Measurements from ENCODE around the gene SYNE1.

The SYNE1 gene

GRCh38 chr6:152420696-152421095 lies 216.5 kb downstream of the SYNE1 start:
- no peak for DNase-seq

DNA sequence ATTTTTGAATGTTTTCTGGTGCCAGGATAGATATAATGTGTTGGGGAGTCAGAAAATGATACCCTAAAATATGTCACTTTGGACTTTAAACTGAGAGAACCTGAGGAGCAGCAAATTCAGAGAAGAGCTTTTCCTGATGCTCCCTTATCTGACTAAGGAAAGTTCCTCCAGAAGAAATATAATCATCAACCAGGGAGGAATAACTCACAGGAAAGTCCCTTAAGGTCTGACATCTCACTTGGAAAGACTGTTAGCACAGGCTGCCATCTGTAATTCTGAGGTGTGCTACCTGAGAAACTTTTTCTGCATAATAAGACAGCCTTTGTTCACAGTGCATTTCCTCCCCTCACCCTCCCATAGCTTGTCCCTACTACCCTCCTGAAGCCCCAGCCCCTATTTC lies 218.6 kb downstream of the SYNE1 start:
- no peak for DNase-seq

GRCh38 chr6:152416652-152417051 lies 220.5 kb downstream of the SYNE1 start:
- no peak for DNase-seq

DNA sequence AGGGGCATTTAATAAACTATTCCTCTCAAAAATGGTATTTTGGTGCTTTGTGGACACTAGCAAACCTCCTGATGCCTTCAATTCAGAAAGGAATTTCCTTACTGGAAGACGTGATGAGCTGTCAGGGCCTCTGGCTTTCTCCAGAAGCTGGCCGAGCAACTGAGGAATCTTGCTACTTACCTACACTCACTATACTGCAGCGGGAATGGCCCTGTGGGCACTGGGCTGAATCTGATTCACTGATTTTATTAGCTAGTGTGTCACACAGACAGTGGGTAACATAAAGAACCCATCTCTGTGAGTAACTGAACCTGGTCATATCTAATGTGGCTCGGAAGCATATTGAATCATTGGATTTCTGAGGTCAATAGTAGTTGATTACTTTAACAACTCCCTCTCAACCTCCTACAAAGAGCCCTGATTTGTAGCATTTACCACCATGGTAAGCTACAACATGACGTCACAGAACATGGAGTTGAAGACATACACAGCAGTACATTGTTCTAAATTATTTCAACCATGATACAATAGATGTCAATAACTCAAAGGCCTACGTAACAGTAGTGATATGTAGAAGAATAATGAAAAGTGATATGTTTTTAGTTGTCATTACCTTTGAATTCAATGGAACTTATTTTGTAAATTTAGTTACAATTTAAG lies 232.1 kb downstream of the SYNE1 start:
- no peak for DNase-seq

GRCh38 chr6:152404086-152404857 lies 232.9 kb downstream of the SYNE1 start:
- DNase-seq: no peak

DNA sequence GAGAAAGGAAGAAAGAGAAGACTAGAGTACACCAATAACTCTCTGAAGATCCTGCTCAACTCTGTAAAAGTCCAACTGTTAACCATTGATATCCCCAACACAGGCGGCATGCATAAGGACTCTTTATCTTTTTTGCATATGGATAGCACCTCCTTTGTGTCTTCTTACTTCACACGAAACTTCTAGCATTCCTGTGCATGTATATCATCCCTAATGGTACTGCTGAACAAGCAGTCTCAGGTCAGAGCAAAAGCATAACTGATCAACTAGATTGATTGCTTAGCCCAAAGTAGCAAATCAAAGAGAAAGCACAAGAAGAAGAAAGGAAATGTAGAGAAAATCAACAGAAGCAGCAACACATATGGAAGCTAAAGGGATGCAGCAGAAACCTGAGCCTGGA lies 234.4 kb downstream of the SYNE1 start:
- no peak for DNase-seq

GRCh38 chr6:152401978-152402377 lies 235.2 kb downstream of the SYNE1 start:
- DNase-seq: no peak

GRCh38 chr6:152399399-152399798 lies 237.8 kb downstream of the SYNE1 start:
- no peak for DNase-seq

DNA sequence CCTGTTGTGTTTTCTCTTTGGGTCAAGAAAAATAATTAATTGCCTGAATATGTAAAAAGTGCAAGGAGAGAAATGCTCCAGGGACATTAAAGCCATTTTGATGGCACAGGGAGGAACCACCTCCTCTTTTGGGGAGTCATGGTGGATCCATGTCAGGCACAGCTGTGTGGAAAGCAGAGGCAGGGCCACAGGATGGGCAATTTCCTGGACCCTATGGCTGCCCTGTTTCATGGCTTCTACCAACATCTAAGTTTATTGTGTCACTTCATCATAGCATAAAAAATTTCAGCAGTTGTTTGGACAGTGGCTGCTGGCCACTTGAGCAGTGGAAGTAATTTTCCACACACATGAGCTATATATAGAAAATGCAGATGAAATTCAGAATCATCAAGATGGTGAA lies 238.2 kb downstream of the SYNE1 start:
- no peak for DNase-seq

- no peak for DNase-seq
Observed at GRCh38 chr6:152398316-152398715, 238.8 kb downstream of the SYNE1 start.

DNA sequence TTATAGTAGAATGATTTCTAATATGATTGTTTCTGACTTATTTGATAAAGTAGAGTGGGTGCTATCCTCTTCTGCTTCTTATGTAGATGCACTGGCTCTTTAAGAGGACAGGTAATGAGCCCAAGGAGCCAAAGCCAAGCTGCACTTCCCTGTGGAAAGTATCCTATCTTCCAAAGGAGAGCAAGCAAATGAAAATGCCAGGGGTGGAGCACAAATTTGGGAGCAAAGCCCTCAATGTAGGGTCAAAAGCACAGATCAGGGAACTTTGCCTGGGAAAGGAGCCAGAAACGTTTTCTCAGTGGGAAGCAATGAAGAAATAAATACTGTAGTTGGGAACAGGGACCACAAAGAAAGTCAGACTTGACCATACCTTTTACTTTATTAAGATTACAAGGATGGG lies 242.9 kb downstream of the SYNE1 start:
- no peak for DNase-seq

- no peak for DNase-seq
Observed at GRCh38 chr6:152391179-152391880, 245.8 kb downstream of the SYNE1 start.

DNA sequence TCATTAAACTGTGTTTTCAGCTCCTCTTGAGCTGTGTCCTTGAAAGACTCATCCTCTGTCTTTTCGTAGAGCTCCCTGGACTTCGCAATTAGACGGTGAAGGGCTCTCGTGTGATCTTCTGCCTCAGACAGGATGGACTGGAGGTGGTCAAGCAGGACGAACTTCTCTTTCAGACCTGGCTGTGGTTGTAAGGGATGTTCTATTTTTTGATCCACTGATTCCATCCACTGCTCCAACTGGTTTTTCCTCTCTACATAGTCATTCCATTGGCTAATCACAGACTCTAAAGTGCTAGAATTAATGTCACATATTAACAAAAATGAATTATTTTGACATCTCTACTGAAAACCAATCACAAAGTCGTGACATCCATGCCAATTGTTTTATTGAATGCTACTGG lies 250.1 kb downstream of the SYNE1 start:
- DNase-seq: no peak

DNA sequence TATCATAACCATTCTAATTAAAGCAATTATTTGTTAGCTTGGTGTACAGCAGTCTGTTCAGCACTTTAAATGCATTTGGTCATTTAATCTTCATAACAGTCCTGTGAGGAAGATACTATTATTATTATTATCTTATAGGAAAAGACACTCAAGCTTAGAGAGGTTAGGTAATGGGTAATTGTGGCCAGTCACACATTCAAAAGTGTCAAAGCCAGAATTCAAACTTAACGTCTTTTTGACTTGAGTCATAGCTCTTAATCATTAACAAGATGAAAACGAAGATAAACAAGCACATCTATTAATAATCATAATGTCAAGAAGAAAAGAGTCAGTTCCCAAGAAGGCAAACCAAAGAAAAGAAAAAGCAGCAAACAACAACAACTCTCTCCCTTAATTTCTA lies 251.0 kb downstream of the SYNE1 start:
- DNase-seq: no peak

GRCh38 chr6:152380993-152381898 lies 255.9 kb downstream of the SYNE1 start:
- no peak for DNase-seq

DNA sequence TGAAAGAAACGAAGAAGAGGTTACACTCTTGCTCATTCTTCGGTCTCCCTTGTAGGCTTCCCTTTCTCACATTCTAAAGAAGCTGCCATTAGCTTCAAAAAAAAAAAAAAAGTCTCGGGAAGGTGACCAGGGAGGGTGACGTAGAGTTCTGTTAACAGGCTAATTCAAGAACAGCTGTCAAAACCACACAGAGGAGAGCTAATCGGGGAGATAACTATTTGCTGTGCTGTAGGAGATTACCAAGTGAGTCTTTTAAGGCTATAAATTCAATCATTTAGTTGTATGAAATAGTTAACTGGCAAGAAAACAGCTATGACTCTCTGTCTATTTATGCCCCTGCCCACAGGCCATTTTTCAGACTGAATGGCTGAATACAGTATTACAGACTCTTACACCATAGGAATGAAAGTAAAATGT lies 256.8 kb downstream of the SYNE1 start:
- DNase-seq: no peak

DNA sequence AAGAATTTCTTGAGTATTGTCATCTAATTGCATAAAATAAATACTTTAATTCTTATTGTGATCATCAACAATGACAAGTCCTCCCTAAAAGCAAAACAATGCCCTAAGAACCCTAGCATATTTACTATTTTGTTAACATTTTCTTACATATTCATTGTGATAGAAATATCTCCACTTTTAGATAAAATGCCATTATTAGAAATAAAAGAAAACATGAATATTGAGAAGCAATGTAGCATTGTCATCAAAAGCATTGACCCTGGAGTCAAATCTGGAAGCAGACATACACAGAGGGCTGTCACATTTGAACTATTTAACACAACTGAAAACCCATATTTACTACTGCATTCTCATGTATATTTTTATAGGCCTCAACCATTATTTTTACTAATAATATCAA lies 257.7 kb downstream of the SYNE1 start:
- DNase-seq: no peak

DNA sequence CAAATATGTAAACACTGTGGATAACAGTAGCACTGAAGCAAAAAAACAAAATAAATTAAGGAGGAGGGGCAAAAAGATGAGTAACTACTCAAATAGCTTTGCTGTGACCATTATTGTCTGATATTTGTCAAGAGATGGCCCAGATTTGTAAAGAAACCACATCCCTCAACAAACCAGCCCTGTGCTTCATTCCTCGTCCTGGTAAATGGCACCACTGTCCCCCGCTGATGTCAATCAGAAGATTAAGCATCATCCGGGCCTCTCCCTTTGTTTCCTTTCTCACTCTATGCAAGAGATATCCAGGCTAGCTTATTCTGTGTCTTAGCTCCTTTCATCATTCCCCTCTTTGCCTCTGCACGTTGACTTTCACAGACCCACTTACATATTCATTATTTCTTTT lies 259.0 kb downstream of the SYNE1 start:
- no peak for DNase-seq

DNA sequence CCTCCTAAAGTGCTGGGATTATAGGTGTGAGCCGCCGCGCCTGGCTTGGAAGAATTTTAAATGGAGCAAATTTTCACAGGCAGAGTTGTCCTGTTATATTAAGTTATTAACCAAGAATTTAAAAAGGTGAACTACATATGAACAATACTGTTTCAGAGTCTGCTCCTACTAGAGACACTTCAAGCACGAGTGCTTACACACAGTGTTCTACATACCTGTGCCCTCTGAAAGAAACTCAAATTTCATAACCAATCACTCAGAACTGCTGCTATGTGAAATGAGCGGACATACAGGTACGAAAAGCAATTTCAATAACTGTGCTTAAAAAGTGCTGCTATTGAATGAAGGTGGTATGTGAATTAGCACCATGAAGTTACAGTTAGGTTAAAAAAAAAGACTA lies 262.0 kb downstream of the SYNE1 start:
- no peak for DNase-seq

DNA sequence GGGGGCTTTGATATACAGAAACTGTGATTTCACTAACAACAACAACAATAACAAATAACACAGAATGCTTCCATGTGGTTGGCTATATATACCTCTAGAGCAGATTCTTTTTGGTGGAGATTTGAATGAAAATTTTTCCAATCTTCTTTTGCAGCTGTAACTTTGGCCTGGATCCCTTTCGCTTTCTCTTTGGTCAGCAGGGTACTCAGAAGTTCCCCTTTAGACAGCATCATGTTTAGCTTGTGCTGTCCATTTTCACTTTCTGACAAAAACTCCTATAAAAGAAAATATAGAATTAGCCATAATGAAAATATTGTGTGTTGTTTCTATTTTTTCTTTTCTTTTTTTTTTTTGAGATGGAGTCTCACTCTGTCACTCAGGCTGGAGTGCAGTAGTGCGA lies 264.2 kb downstream of the SYNE1 start:
- no peak for DNase-seq

- no peak for DNase-seq
Observed at GRCh38 chr6:152371775-152372174, 265.4 kb downstream of the SYNE1 start.

GRCh38 chr6:152368751-152369624 lies 268.2 kb downstream of the SYNE1 start:
- DNase-seq: no peak

All from stimulated activated CD4-positive, alpha-beta T cell treated with anti-CD3 and anti-CD28 coated beads, Interleukin-2, amount 100 ng/mL, for 24 hours (primary cell).